Measurements from ENCODE around the gene BTF3L4.
"Not testable (repeated sequence)": the region's sequence is repeated elsewhere in the genome, so short reads cannot be mapped to it uniquely, and the experiment has no call there.

BTF3L4 gene

GRCh38 chr1:52055066-52055865, 829 bp upstream of the BTF3L4 start, which contains the start of gene TXNDC12:
Gene TXNDC12 (minus strand): TSS chr1:52055191. CDS start chr1:52055096, 95 bp downstream.
- peak; percentile 94 for DNase-seq (ENCODE audit: low spot score)

GRCh38 chr1:52055866-52056162, 281 bp upstream of the BTF3L4 start:
- DNase-seq (ENCODE audit: low spot score), result no peak

GRCh38 chr1:52056937-52057231, 789 bp downstream of the BTF3L4 start:
- DNase-seq (ENCODE audit: low spot score), result no peak

GRCh38 chr1:52057255-52057654, 1.2 kb downstream of the BTF3L4 start:
- no peak for DNase-seq (ENCODE audit: low spot score)

GRCh38 chr1:52057876-52058415, 1.9 kb downstream of the BTF3L4 start:
- DNase-seq (ENCODE audit: low spot score), result no peak

- no peak for DNase-seq (ENCODE audit: low spot score)
Observed at GRCh38 chr1:52059321-52059720, 3.2 kb downstream of the BTF3L4 start.

GRCh38 chr1:52059888-52060287, 3.8 kb downstream of the BTF3L4 start:
- DNase-seq (ENCODE audit: low spot score), result no peak

GRCh38 chr1:52060822-52061221, 4.7 kb downstream of the BTF3L4 start:
- no peak for DNase-seq (ENCODE audit: low spot score)

- no peak for DNase-seq (ENCODE audit: low spot score)
Observed at GRCh38 chr1:52063192-52063591, 7.1 kb downstream of the BTF3L4 start.

- DNase-seq (ENCODE audit: low spot score), result no peak
Observed at GRCh38 chr1:52070704-52071103, 14.6 kb downstream of the BTF3L4 start.

GRCh38 chr1:52072291-52072690, 16.2 kb downstream of the BTF3L4 start:
- DNase-seq (ENCODE audit: low spot score), result no peak

- not testable (repeated sequence) for DNase-seq (ENCODE audit: low spot score)
Observed at GRCh38 chr1:52077277-52077676, 21.2 kb downstream of the BTF3L4 start.

GRCh38 chr1:52080014-52080415, 23.9 kb downstream of the BTF3L4 start:
- DNase-seq (ENCODE audit: low spot score), result no peak

- not testable (repeated sequence) for DNase-seq (ENCODE audit: low spot score)
Observed at GRCh38 chr1:52087892-52088291, 31.8 kb downstream of the BTF3L4 start.

- not testable (repeated sequence) for DNase-seq (ENCODE audit: low spot score)
Observed at GRCh38 chr1:52094300-52094699, 38.2 kb downstream of the BTF3L4 start.

- no peak for DNase-seq (ENCODE audit: low spot score)
Observed at GRCh38 chr1:52096216-52096615, 40.1 kb downstream of the BTF3L4 start.

GRCh38 chr1:52098139-52098871, 42.2 kb downstream of the BTF3L4 start:
- DNase-seq (ENCODE audit: low spot score), result no peak

GRCh38 chr1:52102336-52103013, 46.4 kb downstream of the BTF3L4 start:
- DNase-seq (ENCODE audit: low spot score), result no peak

GRCh38 chr1:52111492-52111891, 55.4 kb downstream of the BTF3L4 start:
- DNase-seq (ENCODE audit: low spot score), result no peak

- DNase-seq (ENCODE audit: low spot score), result no peak
Observed at GRCh38 chr1:52112489-52112888, 56.4 kb downstream of the BTF3L4 start.

- DNase-seq (ENCODE audit: low spot score), result no peak
Observed at GRCh38 chr1:52119301-52120079, 63.4 kb downstream of the BTF3L4 start.

GRCh38 chr1:52122384-52122783, 66.3 kb downstream of the BTF3L4 start:
- no peak for DNase-seq (ENCODE audit: low spot score)

Measured in SW480 (cell line).